Panc1 (cell line): ENCODE data around the gene MACROD2. TPM values are rescaled to one million over a fixed set of nuclear protein-coding genes. Genes with fewer than 3 reads are reported as not detected.

Source experiments
- ATAC-seq: fragments of 200-7000 bp; cut with Tn5 transposase; 2 replicates; pipeline ENCODE4 v1.9.1; 2020; ENCODE audit warnings: mild to moderate bottlenecking, moderate library complexity
- BruUV-seq: library from RNA; stranded (reverse); fragments of 400-500 nt; replicated peaks from 2 replicates; lab custom pipeline; 2021; lab: Mats Ljungman, UMichigan
- CTCF ChIA-PET: fragments of 300-600 bp; sonication (Branson Sonifier 250); formaldehyde crosslinking; loops from one replicate; lab custom pipeline; 2022; ENCODE audit warnings: antibody characterized with exemption; lab: Charles Lee
- POLR2A ChIA-PET: fragments of 300-600 bp; sonication (Branson Sonifier 250); formaldehyde crosslinking; loops from one replicate; lab custom pipeline; 2022; ENCODE audit warnings: antibody characterized with exemption; lab: Charles Lee
- DNase-seq: peaks from one replicate; pipeline ENCODE4 v3.0.0-alpha.2; 2010; ENCODE audit warnings: low read depth, low spot score
- H3K27ac ChIP-seq: 2 replicates; pipeline ENCODE4 v1.5.1; 2011; ENCODE audit warnings: mild to moderate bottlenecking, low read length, inconsistent platforms
- H3K27me3 ChIP-seq: fragments of 200-500 bp; sonication (Bioruptor generic); 2 replicates; pipeline ENCODE4 v1.6.0; 2014; ENCODE audit warnings: low read length, inconsistent platforms; ENCODE audit not compliant: control insufficient read depth, insufficient read depth
- H3K36me3 ChIP-seq: fragments of 200-500 bp; sonication (Bioruptor generic); 2 replicates; pipeline ENCODE4 v1.5.1; 2014; ENCODE audit warnings: inconsistent platforms, mild to moderate bottlenecking, low read length, moderate library complexity; ENCODE audit not compliant: control insufficient read depth, insufficient read depth
- H3K4me1 ChIP-seq: 2 replicates; pipeline ENCODE4 v1.5.1; 2011; ENCODE audit warnings: inconsistent platforms, mild to moderate bottlenecking, low read length, moderate library complexity; ENCODE audit not compliant: control insufficient read depth, insufficient read depth
- H3K4me3 ChIP-seq, 2 experiments: 2 replicates each; pipeline ENCODE4 v1.5.1; 2011 to 2012; ENCODE audit warnings: low read depth in 2 of 2, low read length in 2 of 2, mild to moderate bottlenecking in 2 of 2, inconsistent platforms in 1 of 2, moderate library complexity in 1 of 2
- H3K9me3 ChIP-seq: fragments of 200-500 bp; sonication (Bioruptor generic); 2 replicates; pipeline ENCODE4 v1.5.1; 2014; ENCODE audit warnings: low read depth, mild to moderate bottlenecking, inconsistent platforms, low read length, moderate library complexity; ENCODE audit not compliant: control insufficient read depth, insufficient read depth
- POLR2AphosphoS5 ChIP-seq: IDR thresholded peaks from 2 replicates; pipeline ENCODE4 v1.6.1; 2012; ENCODE audit warnings: mild to moderate bottlenecking, low read depth, low read length, moderate library complexity
- SIN3A ChIP-seq: IDR thresholded peaks from 2 replicates; pipeline ENCODE4 v1.6.1; 2012; ENCODE audit warnings: low read depth, mild to moderate bottlenecking, low read length, moderate library complexity, borderline replicate concordance; ENCODE audit not compliant: insufficient read depth
- TCF7L2 ChIP-seq: IDR thresholded peaks from 2 replicates; pipeline ENCODE4 v1.6.1; 2011; ENCODE audit warnings: mild to moderate bottlenecking, low read depth, low read length, inconsistent platforms
- in situ Hi-C: cut with HindIII; loops from 2 replicates; pipeline ENCODE4 v1.10.0; 2016; ENCODE audit warnings: low sequenced_read_pairs, low pct_unique_long_range_greater_than_20kb
- intact Hi-C: fragments of 100-400 bp; cut with micrococcal nuclease; formaldehyde crosslinking; loops from one replicate; pipeline ENCODE4 v1.10.0; 2022; ENCODE audit not compliant: unreplicated experiment
- total RNA-seq: library from RNA; stranded (reverse); gene quantifications from one replicate; pipeline ENCODE4 v1.2.1, GENCODE V29; 2021; ENCODE audit not compliant: unreplicated experiment
- TF ChIP-seq, protein P1 (sequence below), 2 experiments: IDR thresholded peaks; 2 replicates each; pipeline ENCODE4 v1.6.1; 2011 to 2012; ENCODE audit warnings: low read depth in 2 of 2, control low read depth in 1 of 2, low read length in 1 of 2, mild to moderate bottlenecking in 1 of 2, moderate library complexity in 1 of 2; ENCODE audit not compliant: insufficient read depth in 1 of 2
- TF ChIP-seq, protein P2 (sequence below): fragments of 450-650 bp; IDR thresholded peaks from 2 replicates; pipeline ENCODE4 v1.5.1; 2017; ENCODE audit warnings: mild to moderate bottlenecking

Gene MACROD2
- total RNA-seq, 1 experiment from 2014 or later: 1.2 TPM

DNA sequence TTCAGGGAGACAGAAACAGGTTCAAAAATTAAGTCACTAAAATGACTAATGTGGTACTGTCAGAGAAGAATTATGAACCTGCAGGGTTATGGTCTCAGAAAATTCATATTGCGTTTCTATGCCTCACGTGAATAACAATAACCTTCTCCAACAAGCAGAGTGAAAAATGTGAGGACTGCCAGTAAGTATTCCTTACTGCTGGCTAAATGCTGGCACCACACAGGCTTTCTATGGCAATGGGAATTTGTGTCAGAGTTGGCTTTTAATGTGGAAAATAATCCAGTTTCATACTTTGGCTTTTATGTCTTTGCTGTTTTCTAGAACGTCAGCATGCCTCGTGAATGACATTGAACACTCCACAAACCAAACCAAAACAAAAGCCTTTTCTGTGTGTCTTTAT is 1922.0 kb downstream of the MACROD2 start:
- in situ Hi-C loops (no loop called here), intact Hi-C loops (no loop called here)
- no peaks in the 10 kb centered on the region for H3K9me3 ChIP-seq
- H3K36me3 ChIP-seq: no peaks in the 10 kb centered on the region
- ChIA-PET CTCF (no interaction called here), POLR2A (no interaction called here)
- ATAC-seq: no peak
- no peak overlapping the region for H3K27ac ChIP-seq
- DNase-seq: no peak
- H3K4me3 ChIP-seq: no peak overlapping the region
- TF ChIP-seq, protein P1, sequence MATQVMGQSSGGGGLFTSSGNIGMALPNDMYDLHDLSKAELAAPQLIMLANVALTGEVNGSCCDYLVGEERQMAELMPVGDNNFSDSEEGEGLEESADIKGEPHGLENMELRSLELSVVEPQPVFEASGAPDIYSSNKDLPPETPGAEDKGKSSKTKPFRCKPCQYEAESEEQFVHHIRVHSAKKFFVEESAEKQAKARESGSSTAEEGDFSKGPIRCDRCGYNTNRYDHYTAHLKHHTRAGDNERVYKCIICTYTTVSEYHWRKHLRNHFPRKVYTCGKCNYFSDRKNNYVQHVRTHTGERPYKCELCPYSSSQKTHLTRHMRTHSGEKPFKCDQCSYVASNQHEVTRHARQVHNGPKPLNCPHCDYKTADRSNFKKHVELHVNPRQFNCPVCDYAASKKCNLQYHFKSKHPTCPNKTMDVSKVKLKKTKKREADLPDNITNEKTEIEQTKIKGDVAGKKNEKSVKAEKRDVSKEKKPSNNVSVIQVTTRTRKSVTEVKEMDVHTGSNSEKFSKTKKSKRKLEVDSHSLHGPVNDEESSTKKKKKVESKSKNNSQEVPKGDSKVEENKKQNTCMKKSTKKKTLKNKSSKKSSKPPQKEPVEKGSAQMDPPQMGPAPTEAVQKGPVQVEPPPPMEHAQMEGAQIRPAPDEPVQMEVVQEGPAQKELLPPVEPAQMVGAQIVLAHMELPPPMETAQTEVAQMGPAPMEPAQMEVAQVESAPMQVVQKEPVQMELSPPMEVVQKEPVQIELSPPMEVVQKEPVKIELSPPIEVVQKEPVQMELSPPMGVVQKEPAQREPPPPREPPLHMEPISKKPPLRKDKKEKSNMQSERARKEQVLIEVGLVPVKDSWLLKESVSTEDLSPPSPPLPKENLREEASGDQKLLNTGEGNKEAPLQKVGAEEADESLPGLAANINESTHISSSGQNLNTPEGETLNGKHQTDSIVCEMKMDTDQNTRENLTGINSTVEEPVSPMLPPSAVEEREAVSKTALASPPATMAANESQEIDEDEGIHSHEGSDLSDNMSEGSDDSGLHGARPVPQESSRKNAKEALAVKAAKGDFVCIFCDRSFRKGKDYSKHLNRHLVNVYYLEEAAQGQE (IDR thresholded peaks at IDR 0.05; ENCODE audit: insufficient read depth in 1 of 2, low read depth in 2 of 2, low read length in 1 of 2): no peak
- no peak for TF ChIP-seq POLR2AphosphoS5
- TF ChIP-seq, protein P2, sequence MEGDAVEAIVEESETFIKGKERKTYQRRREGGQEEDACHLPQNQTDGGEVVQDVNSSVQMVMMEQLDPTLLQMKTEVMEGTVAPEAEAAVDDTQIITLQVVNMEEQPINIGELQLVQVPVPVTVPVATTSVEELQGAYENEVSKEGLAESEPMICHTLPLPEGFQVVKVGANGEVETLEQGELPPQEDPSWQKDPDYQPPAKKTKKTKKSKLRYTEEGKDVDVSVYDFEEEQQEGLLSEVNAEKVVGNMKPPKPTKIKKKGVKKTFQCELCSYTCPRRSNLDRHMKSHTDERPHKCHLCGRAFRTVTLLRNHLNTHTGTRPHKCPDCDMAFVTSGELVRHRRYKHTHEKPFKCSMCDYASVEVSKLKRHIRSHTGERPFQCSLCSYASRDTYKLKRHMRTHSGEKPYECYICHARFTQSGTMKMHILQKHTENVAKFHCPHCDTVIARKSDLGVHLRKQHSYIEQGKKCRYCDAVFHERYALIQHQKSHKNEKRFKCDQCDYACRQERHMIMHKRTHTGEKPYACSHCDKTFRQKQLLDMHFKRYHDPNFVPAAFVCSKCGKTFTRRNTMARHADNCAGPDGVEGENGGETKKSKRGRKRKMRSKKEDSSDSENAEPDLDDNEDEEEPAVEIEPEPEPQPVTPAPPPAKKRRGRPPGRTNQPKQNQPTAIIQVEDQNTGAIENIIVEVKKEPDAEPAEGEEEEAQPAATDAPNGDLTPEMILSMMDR: no peak
- TF ChIP-seq SIN3A: no peak
- no peak for TF ChIP-seq TCF7L2
- BruUV-seq: no TSS peak
- no peaks in the 10 kb centered on the region for H3K4me1 ChIP-seq
- H3K27me3 ChIP-seq: no peaks in the 10 kb centered on the region

GRCh38 chr20:15918631-15919030 is 1923.3 kb downstream of the MACROD2 start:
- ChIA-PET CTCF (no interaction called here), POLR2A (no interaction called here)
- no peaks in the 10 kb centered on the region for H3K36me3 ChIP-seq
- H3K4me1 ChIP-seq: no peaks in the 10 kb centered on the region
- no peak overlapping the region for H3K27ac ChIP-seq
- intact Hi-C loops (no loop called here), in situ Hi-C loops (no loop called here)
- H3K9me3 ChIP-seq: no peaks in the 10 kb centered on the region
- no peak for TF ChIP-seq POLR2AphosphoS5
- DNase-seq (no peak), ATAC-seq (no peak)
- no peaks in the 10 kb centered on the region for H3K27me3 ChIP-seq
- no TSS peak for BruUV-seq
- H3K4me3 ChIP-seq: no peak overlapping the region

DNA sequence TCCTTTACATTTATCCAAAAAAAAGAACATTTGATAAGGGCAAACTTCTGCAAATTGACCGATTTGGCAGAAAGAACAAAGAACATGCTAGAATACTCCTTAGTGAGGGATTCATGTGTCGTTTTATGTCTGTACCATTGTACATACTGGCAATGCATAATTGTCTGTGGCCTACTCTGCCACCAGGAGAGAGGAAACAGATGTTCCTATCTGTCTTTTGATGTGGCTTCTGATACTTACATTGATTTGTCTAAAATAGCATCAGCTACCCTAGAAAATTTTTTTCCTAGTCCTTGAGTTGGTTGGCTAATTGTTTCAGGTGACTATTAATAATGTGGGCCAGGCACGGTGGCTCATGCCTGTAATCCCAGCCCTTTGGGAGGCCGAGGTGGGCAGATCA is 1923.8 kb downstream of the MACROD2 start:
- Histone ChIP-seq H3K9me3 (no peaks in the 10 kb centered on the region), H3K4me1 (no peaks in the 10 kb centered on the region), H3K27ac (no peak overlapping the region), H3K4me3 (no peak overlapping the region), H3K36me3 (no peaks in the 10 kb centered on the region), H3K27me3 (no peaks in the 10 kb centered on the region)
- ChIA-PET CTCF (no interaction called here), POLR2A (no interaction called here)
- TF ChIP-seq TCF7L2 (no peak), SIN3A (no peak)
- TF ChIP-seq, protein P2: no peak
- TF ChIP-seq, protein P1 (IDR thresholded peaks at IDR 0.05; ENCODE audit: insufficient read depth in 1 of 2, low read depth in 2 of 2, low read length in 1 of 2): no peak
- in situ Hi-C loops (no loop called here), intact Hi-C loops (no loop called here)
- no peak for DNase-seq
- ATAC-seq: no peak
- BruUV-seq: no TSS peak
